HEK293 (cell line): ENCODE results near the gene SPANXN5.

ENCODE experiments used
- CTCF ChIA-PET: fragments of 350-600 bp; formaldehyde crosslinking; extraction: SDS; loops from one replicate; lab custom pipeline; 2021; ENCODE audit warnings: antibody characterized with exemption; lab: Yijun Ruan, JAX
- POLR2A ChIA-PET: fragments of 300-600 bp; formaldehyde crosslinking; extraction: SDS; loops from one replicate; lab custom pipeline; 2020; ENCODE audit warnings: antibody characterized with exemption, inconsistent platforms; lab: Yijun Ruan, JAX
- H3K27ac ChIP-seq: fragments of 200-500 bp; sonication (Bioruptor generic); 2 replicates; pipeline ENCODE4 v1.5.1; 2014; ENCODE audit warnings: low read depth, low read length, control low read depth, inconsistent platforms; ENCODE audit errors: extremely low read depth
- H3K36me3 ChIP-seq, 2 experiments: fragments of 200-500 bp in 1 of 2; sonication (Bioruptor generic) in 1 of 2; 1 replicate in 1 of 2; 2 replicates in 1 of 2; pipeline ENCODE4 v1.5.1; 2014 to 2017; ENCODE audit warnings: inconsistent platforms in 2 of 2, low read length in 2 of 2; ENCODE audit not compliant: control insufficient read depth in 2 of 2, insufficient read depth in 1 of 2
- H3K4me1 ChIP-seq: fragments of 200-500 bp; sonication (Bioruptor generic); 2 replicates; pipeline ENCODE4 v1.5.1; 2014; ENCODE audit warnings: mild to moderate bottlenecking, low read length, inconsistent platforms; ENCODE audit not compliant: control insufficient read depth, insufficient read depth
- H3K4me3 ChIP-seq: 2 replicates; pipeline ENCODE4 v1.5.1; 2011; ENCODE audit warnings: low read depth, mild to moderate bottlenecking, control low read depth, low read length, moderate library complexity
- H3K9me3 ChIP-seq: fragments of 200-500 bp; sonication (Bioruptor generic); 2 replicates; pipeline ENCODE4 v1.5.1; 2014; ENCODE audit warnings: low read depth, low read length, inconsistent platforms; ENCODE audit not compliant: control insufficient read depth, insufficient read depth
- AEBP2 ChIP-seq: fragments of 450-650 bp; formaldehyde crosslinking; IDR thresholded peaks from 2 replicates; pipeline ENCODE4 v1.5.1; 2016; ENCODE audit warnings: missing biosample characterization, missing genetic modification characterization, borderline replicate concordance
- GLIS1 ChIP-seq: fragments of 450-650 bp; formaldehyde crosslinking; IDR thresholded peaks from 2 replicates; pipeline ENCODE4 v1.5.1; 2016; ENCODE audit warnings: missing biosample characterization, missing genetic modification characterization
- GLIS2 ChIP-seq: fragments of 450-650 bp; formaldehyde crosslinking; IDR thresholded peaks from 2 replicates; pipeline ENCODE4 v1.5.1; 2016; ENCODE audit warnings: missing biosample characterization, missing genetic modification characterization
- HOXA7 ChIP-seq: sonication (generic); formaldehyde crosslinking; IDR thresholded peaks from 2 replicates; pipeline ENCODE4 v1.8.1; 2022; ENCODE audit warnings: missing genetic modification reagents, borderline replicate concordance
- PRDM1 ChIP-seq: fragments of 450-650 bp; formaldehyde crosslinking; IDR thresholded peaks from 2 replicates; pipeline ENCODE4; 2016; ENCODE audit warnings: missing biosample characterization, missing genetic modification characterization
- PRDM2 ChIP-seq: fragments of 450-650 bp; formaldehyde crosslinking; IDR thresholded peaks from 2 replicates; pipeline ENCODE4 v1.5.1; 2016; ENCODE audit warnings: missing biosample characterization, missing genetic modification characterization, borderline replicate concordance
- TCF7L2 ChIP-seq: IDR thresholded peaks from 2 replicates; pipeline ENCODE4 v1.6.1; 2011; ENCODE audit warnings: low read depth, mild to moderate bottlenecking, inconsistent platforms, low read length, moderate library complexity, borderline replicate concordance
- ZBTB10 ChIP-seq: fragments of 450-650 bp; formaldehyde crosslinking; IDR thresholded peaks from 2 replicates; pipeline ENCODE4 v1.5.1; 2016; ENCODE audit warnings: missing biosample characterization, missing genetic modification characterization
- ZBTB8A ChIP-seq: fragments of 450-650 bp; formaldehyde crosslinking; IDR thresholded peaks from 2 replicates; pipeline ENCODE4 v1.5.1; 2016; ENCODE audit warnings: missing biosample characterization, missing genetic modification characterization
- ZFP41 ChIP-seq: fragments of 450-650 bp; formaldehyde crosslinking; IDR thresholded peaks from 2 replicates; pipeline ENCODE4 v1.5.1; 2016; ENCODE audit warnings: missing biosample characterization, missing genetic modification characterization, borderline replicate concordance
- ZNF138 ChIP-seq: fragments of 450-650 bp; formaldehyde crosslinking; IDR thresholded peaks from 2 replicates; pipeline ENCODE4 v1.5.1; 2016; ENCODE audit warnings: missing biosample characterization, missing genetic modification characterization, borderline replicate concordance
- ZNF311 ChIP-seq: fragments of 450-650 bp; formaldehyde crosslinking; IDR thresholded peaks from 2 replicates; pipeline ENCODE4 v1.5.1; 2017; ENCODE audit warnings: missing biosample characterization, missing genetic modification characterization, borderline replicate concordance
- ZNF350 ChIP-seq: fragments of 450-650 bp; formaldehyde crosslinking; IDR thresholded peaks from 2 replicates; pipeline ENCODE4 v1.5.0; 2017; ENCODE audit warnings: missing biosample characterization, mild to moderate bottlenecking, missing genetic modification characterization
- ZNF391 ChIP-seq: fragments of 450-650 bp; formaldehyde crosslinking; IDR thresholded peaks from 2 replicates; pipeline ENCODE4 v1.5.1; 2016; ENCODE audit warnings: low read depth, missing biosample characterization, missing genetic modification characterization, borderline replicate concordance
- ZNF621 ChIP-seq: fragments of 450-650 bp; formaldehyde crosslinking; IDR thresholded peaks from 2 replicates; pipeline ENCODE4 v1.5.1; 2017; ENCODE audit warnings: missing biosample characterization, missing genetic modification characterization
- ZNF626 ChIP-seq: fragments of 450-650 bp; sonication (Bioruptor Pico); formaldehyde crosslinking; IDR thresholded peaks from 2 replicates; pipeline ENCODE4 v1.5.1; 2018; ENCODE audit warnings: missing biosample characterization, missing genetic modification characterization, inconsistent platforms
- ZNF629 ChIP-seq: fragments of 450-650 bp; formaldehyde crosslinking; IDR thresholded peaks from 2 replicates; pipeline ENCODE4 v1.5.1; 2017; ENCODE audit warnings: missing biosample characterization, missing genetic modification characterization
- ZNF677 ChIP-seq: fragments of 450-650 bp; IDR thresholded peaks from 2 replicates; pipeline ENCODE4 v1.5.0; 2018; ENCODE audit warnings: missing biosample characterization, mild to moderate bottlenecking, missing genetic modification characterization, moderate library complexity
- ZNF76 ChIP-seq: fragments of 450-650 bp; formaldehyde crosslinking; IDR thresholded peaks from 2 replicates; pipeline ENCODE4; 2016; ENCODE audit warnings: low read depth, missing biosample characterization, missing genetic modification characterization, borderline replicate concordance

SPANXN5 gene

GRCh38 chrX:52821079-52821760 lies 24.0 kb upstream of the SPANXN5 start:
- H3K4me1 ChIP-seq = no peaks in the 10 kb centered on the region
- CTCF ChIA-PET = no interaction called here

GRCh38 chrX:52819788-52820187 lies 22.6 kb upstream of the SPANXN5 start:
- no peak overlapping the region for H3K4me3 ChIP-seq
- no peaks in the 10 kb centered on the region for H3K36me3 ChIP-seq
- POLR2A ChIA-PET = no interaction called here
- CTCF ChIA-PET = no interaction called here
- no peaks in the 10 kb centered on the region for H3K4me1 ChIP-seq
- H3K9me3 ChIP-seq = no peaks in the 10 kb centered on the region
- H3K27ac ChIP-seq = no peak overlapping the region
- TF ChIP-seq ZNF626 (tag by site-specific recombination) = no peak
- no peak for TF ChIP-seq GLIS2 (tag by site-specific recombination)

More at GRCh38 chrX:52821079-52821760, 24.0 kb upstream of the SPANXN5 start:
- Histone ChIP-seq H3K9me3 (no peaks in the 10 kb centered on the region), H3K4me3 (no peak overlapping the region), H3K36me3 (no peaks in the 10 kb centered on the region), H3K27ac (no peak overlapping the region)
- TF ChIP-seq ZNF621 (tag by site-specific recombination) (no peak), PRDM1 (tag by site-specific recombination) (no peak), ZNF629 (tag by site-specific recombination) (no peak), ZNF311 (no peak), HOXA7 (CRISPR knock-in tag) (no peak), ZNF76 (tag by site-specific recombination) (no peak), ZNF350 (tag by site-specific recombination) (no peak), ZBTB8A (tag by site-specific recombination) (no peak)
- POLR2A ChIA-PET = no interaction called here

- ChIA-PET POLR2A (no interaction called here), CTCF (no interaction called here)
- no peaks in the 10 kb centered on the region for H3K36me3 ChIP-seq
- TF ChIP-seq PRDM2 (tag by site-specific recombination) = no peak
- no peak for TF ChIP-seq ZNF391 (tag by site-specific recombination)
- TF ChIP-seq ZBTB10 (tag by site-specific recombination) = no peak
- no peak for TF ChIP-seq AEBP2
- TF ChIP-seq GLIS1 (tag by site-specific recombination) = no peak
- TF ChIP-seq ZNF677 (tag by site-specific recombination) = no peak
- TF ChIP-seq ZNF138 (tag by site-specific recombination) = no peak
- no peak for TF ChIP-seq TCF7L2
- TF ChIP-seq ZFP41 = no peak
These were observed 13.9 kb upstream of the SPANXN5 start, which contains the start of gene XAGE5 for GRCh38 chrX:52811065-52811625. Gene XAGE5 (plus strand): TSS chrX:52811287. CDS start chrX:52812567, 1,280 bp downstream.

More at GRCh38 chrX:52811065-52811625, 13.9 kb upstream of the SPANXN5 start, which contains the start of gene XAGE5:
- Histone ChIP-seq H3K9me3 (no peaks in the 10 kb centered on the region), H3K4me1 (no peaks in the 10 kb centered on the region), H3K27ac (no peak within 1 kb of the TSS), H3K4me3 (no peak within 1 kb of the TSS)
